Renal cortex interstitium (tissue), 11 donors: ENCODE measurements around the gene UMODL1. TPM values are rescaled to one million over a fixed set of nuclear protein-coding genes. Genes with fewer than 3 reads are reported as not detected.

Experiments used
- DNase-seq, 11 donors: peaks; one replicate each; pipeline ENCODE4 v3.0.0-alpha.2; 2013; ENCODE audit warnings: low read depth in 9 of 11, low spot score in 4 of 11; ENCODE audit errors: extremely low read depth in 1 of 11
- polyA plus RNA-seq, 3 donors: library from polyadenylated mRNA; unstranded; fragments of 120-200 nt; gene quantifications; one replicate each; pipeline ENCODE4 v1.2.1, GENCODE V29; 2013; ENCODE audit not compliant: insufficient read length in 3 of 3

The UMODL1 gene
- polyA plus RNA-seq, 3 donors, result 0.17 to 0.45 TPM; not detected in 1

- no peak for DNase-seq
Measured at GRCh38 chr21:42057851-42058437, 13.2 kb upstream of the UMODL1 start.

- DNase-seq, result no peak
Measured at GRCh38 chr21:42058631-42059111, 12.4 kb upstream of the UMODL1 start.

GRCh38 chr21:42059141-42059540, 12.0 kb upstream of the UMODL1 start:
- DNase-seq, result no peak

- no peak for DNase-seq
Measured at GRCh38 chr21:42059721-42060120, 11.4 kb upstream of the UMODL1 start.

- no peak for DNase-seq
Measured at GRCh38 chr21:42060166-42060565, 11.0 kb upstream of the UMODL1 start.

GRCh38 chr21:42061195-42061985, 9.7 kb upstream of the UMODL1 start:
- DNase-seq, result no peak

- no peak for DNase-seq
Measured at GRCh38 chr21:42061986-42062235, 9.2 kb upstream of the UMODL1 start.

GRCh38 chr21:42062236-42063022, 8.7 kb upstream of the UMODL1 start:
- DNase-seq, result no peak

GRCh38 chr21:42063191-42063570, 7.9 kb upstream of the UMODL1 start:
- DNase-seq, result no peak

- no peak for DNase-seq
Measured at GRCh38 chr21:42063571-42064521, 7.3 kb upstream of the UMODL1 start.

- no peak for DNase-seq
Measured at GRCh38 chr21:42066521-42066920, 4.6 kb upstream of the UMODL1 start.

- DNase-seq, result no peak
Measured at GRCh38 chr21:42067531-42068255, 3.4 kb upstream of the UMODL1 start.

GRCh38 chr21:42068256-42068545, 2.9 kb upstream of the UMODL1 start:
- no peak for DNase-seq

- no peak for DNase-seq
Measured at GRCh38 chr21:42068592-42068991, 2.5 kb upstream of the UMODL1 start.

GRCh38 chr21:42069327-42069726, 1.8 kb upstream of the UMODL1 start:
- no peak for DNase-seq

- no peak for DNase-seq
Measured at GRCh38 chr21:42069843-42070242, 1.3 kb upstream of the UMODL1 start.

- DNase-seq, result no peak
Measured at GRCh38 chr21:42073145-42074099, 2.3 kb downstream of the UMODL1 start.
